A549 treated with CpdA at 1 μM for 4 hours (cell line): Measurements from ENCODE around the gene AFP. TPM values are rescaled to one million over a fixed set of nuclear protein-coding genes. Genes with fewer than 3 reads are reported as not detected.

Experiments
- total RNA-seq: library from RNA; stranded (reverse); fragments of 200-300 nt; extraction: Qiagen RNA extraction; gene quantifications from 5 replicates; pipeline ENCODE4 v1.2.3, GENCODE V29; 2022; ENCODE audit warnings: low read depth

Gene AFP
- 1.7 to 8.9 TPM (median 2.2 TPM) in 5 replicates for total RNA-seq

DNA sequence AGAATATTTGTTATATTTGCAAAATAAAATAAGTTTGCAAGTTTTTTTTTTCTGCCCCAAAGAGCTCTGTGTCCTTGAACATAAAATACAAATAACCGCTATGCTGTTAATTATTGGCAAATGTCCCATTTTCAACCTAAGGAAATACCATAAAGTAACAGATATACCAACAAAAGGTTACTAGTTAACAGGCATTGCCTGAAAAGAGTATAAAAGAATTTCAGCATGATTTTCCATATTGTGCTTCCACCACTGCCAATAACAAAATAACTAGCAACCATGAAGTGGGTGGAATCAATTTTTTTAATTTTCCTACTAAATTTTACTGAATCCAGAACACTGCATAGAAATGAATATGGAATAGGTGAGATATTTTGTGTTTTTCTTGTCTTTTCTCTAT is at the start of gene AFP:
AFP (plus strand) TSS at position 238 of the 400 bp plus-strand sequence; CDS start at position 280, 42 bp downstream.

DNA sequence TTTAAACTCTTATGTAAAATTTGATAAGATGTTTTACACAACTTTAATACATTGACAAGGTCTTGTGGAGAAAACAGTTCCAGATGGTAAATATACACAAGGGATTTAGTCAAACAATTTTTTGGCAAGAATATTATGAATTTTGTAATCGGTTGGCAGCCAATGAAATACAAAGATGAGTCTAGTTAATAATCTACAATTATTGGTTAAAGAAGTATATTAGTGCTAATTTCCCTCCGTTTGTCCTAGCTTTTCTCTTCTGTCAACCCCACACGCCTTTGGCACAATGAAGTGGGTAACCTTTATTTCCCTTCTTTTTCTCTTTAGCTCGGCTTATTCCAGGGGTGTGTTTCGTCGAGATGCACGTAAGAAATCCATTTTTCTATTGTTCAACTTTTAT is 32.0 kb upstream of the AFP start, which contains the start of gene ALB:
ALB (plus strand) TSS at position 246 of the 400 bp plus-strand sequence; CDS start at position 287, 41 bp downstream.

DNA sequence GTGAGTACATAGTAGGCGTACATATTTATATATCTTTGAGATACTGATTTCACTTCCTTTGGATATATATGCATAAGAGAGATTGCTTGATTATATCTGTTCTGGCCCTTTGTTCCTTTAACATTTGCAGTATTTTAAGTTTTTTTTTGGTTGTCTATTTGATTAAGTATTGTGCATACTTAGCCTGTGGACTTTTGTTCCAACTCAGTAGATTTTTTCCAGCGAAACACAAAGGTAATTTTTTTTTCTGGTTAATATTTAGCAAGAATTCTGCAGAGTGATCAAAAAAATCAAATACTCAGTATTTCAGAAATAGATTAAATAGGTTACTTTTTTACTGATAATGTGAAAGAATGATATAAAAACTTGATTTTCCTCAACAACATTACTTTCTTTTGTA is 45.3 kb downstream of the AFP start, which contains the start of gene AFM:
AFM (plus strand) TSS at position 388 of the 400 bp plus-strand sequence. CDS start 31 bp downstream, outside the sequence.

Other genes with a start within 250 kb of the AFP start
- gene ANKRD17, start 177.4 kb upstream of the AFP start, total RNA-seq = 21.6 to 24.5 TPM (median 23.5 TPM) in 5 replicates
- 3.8 TPM in 1 of 5 replicates, not detected in the others for gene ALB, start 31.9 kb upstream of the AFP start, total RNA-seq
- gene AFM, start 45.5 kb downstream of the AFP start, total RNA-seq = not detected in 5 replicates
- gene RASSF6, start 184.2 kb downstream of the AFP start, total RNA-seq = 0.57 to 0.90 TPM (median 0.83 TPM) in 5 replicates